Loucy (cell line): ENCODE measurements around the gene UNC13B.

Source experiments
- H2AFZ ChIP-seq: fragments of 200-600 bp; sonication (generic); 2 replicates; pipeline ENCODE4 v1.6.0; 2016; ENCODE audit warnings: antibody characterized with exemption, mild to moderate bottlenecking, low read length, moderate library complexity
- H3F3A ChIP-seq: fragments of 200-600 bp; 2 replicates; pipeline ENCODE4 v1.6.0; 2016; ENCODE audit warnings: antibody characterized with exemption, low read depth, mild to moderate bottlenecking
- H3K27me3 ChIP-seq: fragments of 200-600 bp; sonication (generic); 2 replicates; pipeline ENCODE4 v1.6.1; 2014; ENCODE audit warnings: low read length, mild to moderate bottlenecking; ENCODE audit not compliant: insufficient read depth, poor library complexity, severe bottlenecking
- H3K36me3 ChIP-seq: fragments of 200-600 bp; sonication (generic); 2 replicates; pipeline ENCODE4 v1.6.1; 2016; ENCODE audit warnings: low read length; ENCODE audit not compliant: insufficient read depth
- H3K4me1 ChIP-seq: fragments of 200-600 bp; sonication (generic); 2 replicates; pipeline ENCODE4 v1.5.1; 2014; ENCODE audit warnings: low read length, mild to moderate bottlenecking; ENCODE audit not compliant: insufficient read depth, poor library complexity, severe bottlenecking
- H3K4me2 ChIP-seq: fragments of 200-600 bp; sonication (generic); 2 replicates; pipeline ENCODE4 v1.6.0; 2014; ENCODE audit warnings: antibody characterized with exemption, low read length, low read depth, mild to moderate bottlenecking; ENCODE audit not compliant: poor library complexity, severe bottlenecking
- H3K4me3 ChIP-seq: fragments of 200-600 bp; sonication (generic); 2 replicates; pipeline ENCODE4 v1.5.1; 2014; ENCODE audit warnings: low read length, mild to moderate bottlenecking, mixed read lengths; ENCODE audit not compliant: poor library complexity, severe bottlenecking
- H3K79me2 ChIP-seq: fragments of 200-600 bp; sonication (generic); 2 replicates; pipeline ENCODE4 v1.6.1; 2014; ENCODE audit warnings: low read length; ENCODE audit not compliant: insufficient read depth
- H3K9ac ChIP-seq: fragments of 200-600 bp; sonication (generic); 2 replicates; pipeline ENCODE4 v1.6.0; 2014; ENCODE audit warnings: mild to moderate bottlenecking, low read depth, low read length, moderate library complexity; ENCODE audit not compliant: poor library complexity, severe bottlenecking
- H3K9me2 ChIP-seq: fragments of 200-600 bp; sonication (generic); replicated peaks from 2 replicates; pipeline ENCODE4 v1.6.1; 2016; ENCODE audit warnings: low read depth, low read length, mixed read lengths
- H3K9me3 ChIP-seq: fragments of 200-600 bp; sonication (generic); 2 replicates; pipeline ENCODE4 v1.6.1; 2014; ENCODE audit warnings: mild to moderate bottlenecking, antibody characterized with exemption, low read length, low read depth; ENCODE audit not compliant: insufficient read depth
- H4K20me1 ChIP-seq: fragments of 200-600 bp; sonication (generic); 2 replicates; pipeline ENCODE4 v1.6.0; 2014; ENCODE audit warnings: antibody characterized with exemption, low read length, mild to moderate bottlenecking; ENCODE audit not compliant: insufficient read depth, poor library complexity, severe bottlenecking
- CTCF ChIP-seq: fragments of 200-600 bp; sonication (generic); conservative IDR thresholded peaks from 2 replicates; pipeline ENCODE4 v1.5.1; 2014; ENCODE audit warnings: mild to moderate bottlenecking, antibody characterized with exemption, low read length
- EZH2phosphoT487 ChIP-seq: fragments of 200-600 bp; IDR thresholded peaks from 2 replicates; pipeline ENCODE4 v1.6.1; 2018; ENCODE audit warnings: antibody characterized with exemption, mild to moderate bottlenecking, moderate library complexity, borderline replicate concordance

UNC13B gene

DNA sequence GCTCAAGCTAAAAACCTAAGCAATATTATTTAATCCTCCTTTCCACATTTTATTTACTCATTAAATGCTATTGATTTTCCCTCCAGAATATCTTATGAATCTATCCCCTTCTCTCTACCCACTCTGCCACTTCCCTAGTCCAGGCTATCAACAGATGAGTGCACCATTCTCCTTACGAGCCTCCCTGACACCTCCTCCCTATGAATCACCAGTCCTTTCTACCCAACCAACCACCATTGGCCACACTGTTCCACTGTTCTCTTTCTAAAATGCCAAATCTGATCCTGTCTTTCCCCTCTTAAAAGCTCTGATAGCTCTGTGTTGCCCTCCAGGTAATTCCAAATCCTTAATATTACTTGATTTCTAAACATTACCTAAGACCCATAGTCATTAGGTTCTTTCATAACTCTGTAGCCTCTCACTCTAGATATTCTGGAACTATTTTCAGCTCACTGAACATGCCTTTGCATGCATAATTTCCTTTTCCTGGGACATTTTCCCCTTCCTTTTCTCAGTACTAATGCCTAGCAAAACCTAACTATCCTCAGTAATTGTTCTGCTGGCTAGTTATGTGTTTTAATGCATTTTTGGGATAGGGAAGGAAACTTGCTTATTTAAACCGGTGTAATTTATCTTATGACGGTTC is 126.3 kb downstream of the UNC13B start:
- Histone ChIP-seq H3K9me3 (no peaks in the 10 kb centered on the region), H3K9me2 (no peaks in the 10 kb centered on the region), H3K9ac (no peak overlapping the region), H3K36me3 (no peaks in the 10 kb centered on the region), H4K20me1 (no peaks in the 10 kb centered on the region), H3K79me2 (no peaks in the 10 kb centered on the region), H2AFZ (no peak overlapping the region), H3F3A (no peaks in the 10 kb centered on the region), H3K4me3 (no peak overlapping the region), H3K27me3 (no peaks in the 10 kb centered on the region), H3K4me1 (no peaks in the 10 kb centered on the region), H3K4me2 (no peak overlapping the region)
- TF ChIP-seq CTCF (no peak), EZH2phosphoT487 (no peak)

DNA sequence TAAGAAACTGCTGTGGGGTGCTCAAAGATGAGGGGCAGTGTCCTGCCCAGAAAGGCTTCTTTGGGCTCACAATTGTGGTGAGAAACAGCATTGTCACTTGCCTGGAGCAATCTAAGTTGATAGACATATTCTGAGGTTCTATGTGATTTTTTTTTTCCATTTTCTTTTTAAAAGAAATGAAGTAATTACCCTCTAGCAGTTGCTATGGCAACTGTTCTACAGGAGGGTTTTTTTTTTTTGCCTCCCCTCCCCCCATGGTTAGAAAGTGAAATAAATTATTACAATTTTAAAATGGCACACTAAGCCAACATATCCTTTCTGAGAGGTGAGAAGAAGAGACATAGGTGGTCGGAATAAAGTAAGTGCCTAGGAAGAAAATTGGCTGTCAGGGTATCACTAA is 127.0 kb downstream of the UNC13B start:
- TF ChIP-seq EZH2phosphoT487 (no peak), CTCF (no peak)
- Histone ChIP-seq H2AFZ (no peak overlapping the region), H3K27me3 (no peaks in the 10 kb centered on the region)

DNA sequence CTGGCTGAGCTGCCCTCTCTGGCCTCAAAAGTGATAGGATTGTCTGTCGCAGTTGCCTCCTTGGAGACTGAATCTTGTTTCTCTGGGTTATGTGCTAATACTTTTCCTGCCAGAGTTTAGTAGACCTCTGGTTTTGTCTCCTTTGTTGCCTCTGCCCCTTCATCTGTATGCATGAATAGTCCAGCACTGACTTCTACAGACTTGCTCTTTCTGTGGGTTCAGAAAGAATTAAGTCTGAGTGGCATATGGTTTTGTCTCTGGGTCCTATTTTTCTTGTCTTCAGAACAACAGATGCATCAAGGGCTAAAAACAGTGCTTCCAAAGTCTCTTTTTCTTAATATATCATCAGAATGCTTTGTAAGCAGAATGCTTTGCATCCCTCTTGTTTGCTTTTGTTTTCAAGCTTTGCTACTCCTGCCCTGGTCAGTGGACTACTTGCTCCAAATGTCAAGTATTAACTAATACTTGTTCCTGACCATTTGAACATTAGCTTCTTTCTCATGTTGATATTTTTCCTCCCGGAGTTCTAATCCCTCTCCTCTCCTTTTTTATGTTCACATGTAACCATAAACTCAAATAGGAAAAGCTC is 131.7 kb downstream of the UNC13B start:
- H3K9me2 ChIP-seq, result no peaks in the 10 kb centered on the region
- H3K27me3 ChIP-seq, result no peaks in the 10 kb centered on the region
- no peak overlapping the region for H3K4me2 ChIP-seq
- H3K4me3 ChIP-seq, result no peak overlapping the region
- H3K9ac ChIP-seq, result no peak overlapping the region
- no peaks in the 10 kb centered on the region for H3K4me1 ChIP-seq
- H3K36me3 ChIP-seq, result no peaks in the 10 kb centered on the region
- H4K20me1 ChIP-seq, result no peaks in the 10 kb centered on the region
- TF ChIP-seq CTCF (no peak), EZH2phosphoT487 (no peak)
- H3K79me2 ChIP-seq, result no peaks in the 10 kb centered on the region
- H3F3A ChIP-seq, result no peaks in the 10 kb centered on the region
- no peak overlapping the region for H2AFZ ChIP-seq
- no peaks in the 10 kb centered on the region for H3K9me3 ChIP-seq

More for the DNA sequence above, 127.0 kb downstream of the UNC13B start:
- Histone ChIP-seq H3K4me2 (no peak overlapping the region), H3K4me3 (no peak overlapping the region), H3F3A (no peaks in the 10 kb centered on the region), H3K4me1 (no peaks in the 10 kb centered on the region), H3K36me3 (no peaks in the 10 kb centered on the region), H3K9me2 (no peaks in the 10 kb centered on the region), H3K79me2 (no peaks in the 10 kb centered on the region), H3K9me3 (no peaks in the 10 kb centered on the region), H3K9ac (no peak overlapping the region), H4K20me1 (no peaks in the 10 kb centered on the region)
